Mucosa of rectum (tissue), 2 donors: ENCODE results near the gene ADGRG1.

Experiments
- H3K27ac ChIP-seq, 2 donors: one replicate each; pipeline ENCODE4 v1.7.0; 2013; ENCODE audit warnings: inconsistent platforms in 2 of 2, low read depth in 2 of 2, low read length in 2 of 2
- H3K27me3 ChIP-seq, 2 donors: one replicate each; pipeline ENCODE4 v1.7.0; 2013; ENCODE audit warnings: low read length in 2 of 2; ENCODE audit not compliant: control insufficient read depth in 2 of 2, insufficient read depth in 2 of 2
- H3K36me3 ChIP-seq, 2 donors: one replicate each; pipeline ENCODE4 v1.7.0; 2013; ENCODE audit warnings: low read length in 2 of 2; ENCODE audit not compliant: control insufficient read depth in 2 of 2, insufficient read depth in 2 of 2
- H3K4me1 ChIP-seq, 2 donors: one replicate each; pipeline ENCODE4 v1.7.0; 2013; ENCODE audit warnings: low read length in 2 of 2, mild to moderate bottlenecking in 1 of 2; ENCODE audit not compliant: control insufficient read depth in 2 of 2, insufficient read depth in 2 of 2
- H3K4me3 ChIP-seq, 2 donors: one replicate each; pipeline ENCODE4 v1.7.0; 2013; ENCODE audit warnings: low read length in 2 of 2
- H3K9ac ChIP-seq, 2 donors: one replicate each; pipeline ENCODE4 v1.7.0; 2013; ENCODE audit warnings: low read length in 2 of 2, low read depth in 1 of 2, mild to moderate bottlenecking in 1 of 2
- H3K9me3 ChIP-seq, 2 donors: one replicate each; pipeline ENCODE4 v1.7.0; 2013; ENCODE audit warnings: low read length in 2 of 2; ENCODE audit not compliant: control insufficient read depth in 2 of 2
- donor health status: healthy.
- donor health status: Normal muscosa, but diverticular disease.

The ADGRG1 gene

GRCh38 chr16:57690782-57691471, 62.5 kb downstream of the ADGRG1 start:
- Histone ChIP-seq H3K4me3 (no peak overlapping the region), H3K9ac (no peak overlapping the region), H3K36me3 (no peaks in the 10 kb centered on the region), H3K27me3 (peaks cover 4 to 7% of the 10 kb centered on the region in 2 donors), H3K4me1 (no peaks in the 10 kb centered on the region), H3K9me3 (no peaks in the 10 kb centered on the region), H3K27ac (no peak overlapping the region)

- H3K4me1 ChIP-seq: no peaks in the 10 kb centered on the region
- no peaks in the 10 kb centered on the region for H3K36me3 ChIP-seq
- H3K4me3 ChIP-seq: no peak overlapping the region
- H3K27me3 ChIP-seq: peaks cover 4 to 7% of the 10 kb centered on the region in 2 donors
- no peak overlapping the region for H3K27ac ChIP-seq
- H3K9me3 ChIP-seq: no peaks in the 10 kb centered on the region
- no peak overlapping the region for H3K9ac ChIP-seq
Observed at GRCh38 chr16:57692636-57693035, 64.2 kb downstream of the ADGRG1 start.

GRCh38 chr16:57693550-57693949, 65.1 kb downstream of the ADGRG1 start:
- H3K36me3 ChIP-seq: no peaks in the 10 kb centered on the region
- peaks cover 4 to 7% of the 10 kb centered on the region in 2 donors for H3K27me3 ChIP-seq
- H3K9ac ChIP-seq: no peak overlapping the region
- no peak overlapping the region for H3K4me3 ChIP-seq
- H3K27ac ChIP-seq: no peak overlapping the region
- no peaks in the 10 kb centered on the region for H3K4me1 ChIP-seq
- H3K9me3 ChIP-seq: no peaks in the 10 kb centered on the region

GRCh38 chr16:57694231-57694724, 65.8 kb downstream of the ADGRG1 start:
- no peaks in the 10 kb centered on the region for H3K9me3 ChIP-seq
- H3K4me3 ChIP-seq: no peak overlapping the region
- no peak overlapping the region for H3K9ac ChIP-seq

GRCh38 chr16:57694725-57695679, 66.6 kb downstream of the ADGRG1 start, which contains the start of gene DRC7:
Gene DRC7 (plus strand): TSS chr16:57694806. CDS start chr16:57697950, 3,144 bp downstream.
- Histone ChIP-seq H3K9ac (no peak within 1 kb of the TSS), H3K36me3 (no peaks in the 10 kb centered on the region), H3K4me3 (no peak within 1 kb of the TSS), H3K9me3 (no peaks in the 10 kb centered on the region), H3K27ac (no peak within 1 kb of the TSS), H3K4me1 (no peaks in the 10 kb centered on the region), H3K27me3 (peaks cover 4 to 7% of the 10 kb centered on the region in 2 donors)

More at GRCh38 chr16:57694231-57694724, 65.8 kb downstream of the ADGRG1 start:
- no peaks in the 10 kb centered on the region for H3K36me3 ChIP-seq
- no peak overlapping the region for H3K27ac ChIP-seq
- peaks cover 4 to 7% of the 10 kb centered on the region in 2 donors for H3K27me3 ChIP-seq
- H3K4me1 ChIP-seq: no peaks in the 10 kb centered on the region

GRCh38 chr16:57695680-57696069, 67.2 kb downstream of the ADGRG1 start:
- Histone ChIP-seq H3K9me3 (no peaks in the 10 kb centered on the region), H3K27ac (no peak overlapping the region), H3K36me3 (no peaks in the 10 kb centered on the region), H3K4me3 (no peak overlapping the region), H3K9ac (no peak overlapping the region), H3K27me3 (peaks cover 4 to 7% of the 10 kb centered on the region in 2 donors), H3K4me1 (no peaks in the 10 kb centered on the region)

GRCh38 chr16:57696240-57696639, 67.8 kb downstream of the ADGRG1 start:
- Histone ChIP-seq H3K4me1 (no peaks in the 10 kb centered on the region), H3K36me3 (no peaks in the 10 kb centered on the region), H3K27ac (no peak overlapping the region), H3K4me3 (no peak overlapping the region), H3K9me3 (no peaks in the 10 kb centered on the region), H3K9ac (no peak overlapping the region), H3K27me3 (peaks cover 4 to 7% of the 10 kb centered on the region in 2 donors)

- Histone ChIP-seq H3K36me3 (no peaks in the 10 kb centered on the region), H3K27me3 (no peaks in the 10 kb centered on the region), H3K9ac (no peak overlapping the region), H3K4me3 (no peak overlapping the region), H3K27ac (no peak overlapping the region), H3K4me1 (no peaks in the 10 kb centered on the region), H3K9me3 (no peaks in the 10 kb centered on the region)
Observed at GRCh38 chr16:57697896-57698537, 69.6 kb downstream of the ADGRG1 start.

GRCh38 chr16:57698812-57699405, 70.5 kb downstream of the ADGRG1 start:
- Histone ChIP-seq H3K9me3 (no peaks in the 10 kb centered on the region), H3K27me3 (no peaks in the 10 kb centered on the region), H3K36me3 (no peaks in the 10 kb centered on the region), H3K4me3 (no peak overlapping the region), H3K4me1 (no peaks in the 10 kb centered on the region), H3K9ac (no peak overlapping the region), H3K27ac (no peak overlapping the region)
